HG03135 (cell line): ENCODE results near the gene KIF18B.

ENCODE experiments used
- ATAC-seq: cut with Tn5 transposase; IDR thresholded peaks from one replicate; pipeline ENCODE4 v1.9.1; 2021; ENCODE audit warnings: mild to moderate bottlenecking, moderate library complexity; ENCODE audit not compliant: unreplicated experiment

KIF18B gene

GRCh38 chr17:44941712-44942331 lies 5.8 kb downstream of the KIF18B start:
- ATAC-seq, result no peak

DNA sequence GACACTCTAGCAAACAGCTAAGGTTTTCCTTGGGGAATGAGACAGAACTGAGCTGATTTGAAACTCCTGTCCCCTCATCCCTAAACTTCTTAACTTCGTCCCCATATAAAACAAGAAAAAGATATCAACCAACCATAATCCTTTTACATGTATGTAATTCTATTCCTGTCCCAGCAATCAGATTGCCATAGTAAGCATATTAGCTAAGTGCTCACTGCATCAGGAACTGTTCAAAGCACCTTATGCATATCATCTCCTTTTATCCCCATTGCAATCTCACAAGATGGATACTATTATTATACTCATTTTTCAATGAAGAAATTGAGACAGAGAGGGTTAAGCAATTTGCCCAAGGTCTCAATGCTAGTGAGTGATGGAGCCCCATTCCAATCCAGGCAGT lies 6.8 kb downstream of the KIF18B start:
- no peak for ATAC-seq

DNA sequence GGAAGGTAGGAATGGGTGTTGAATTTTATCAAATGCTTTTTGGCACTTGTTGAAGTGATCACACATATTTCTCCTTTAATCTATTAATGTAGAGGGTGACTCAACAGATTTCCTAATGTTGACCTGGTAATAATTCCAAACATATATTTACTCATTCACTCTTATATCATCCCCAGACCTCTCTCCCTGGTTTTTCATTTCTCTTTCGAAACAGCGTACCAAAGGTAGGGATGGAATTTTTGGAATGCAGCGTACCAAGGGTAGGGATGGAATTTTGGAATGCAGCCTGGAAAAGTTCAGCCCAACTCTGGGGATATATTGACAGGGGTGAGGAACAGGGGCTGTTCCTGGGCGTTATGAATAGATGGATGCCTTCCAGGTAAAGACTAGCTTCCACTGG lies 7.3 kb downstream of the KIF18B start:
- ATAC-seq, result no peak

- ATAC-seq, result no peak
Measured at GRCh38 chr17:44935116-44935515, 12.5 kb downstream of the KIF18B start.

DNA sequence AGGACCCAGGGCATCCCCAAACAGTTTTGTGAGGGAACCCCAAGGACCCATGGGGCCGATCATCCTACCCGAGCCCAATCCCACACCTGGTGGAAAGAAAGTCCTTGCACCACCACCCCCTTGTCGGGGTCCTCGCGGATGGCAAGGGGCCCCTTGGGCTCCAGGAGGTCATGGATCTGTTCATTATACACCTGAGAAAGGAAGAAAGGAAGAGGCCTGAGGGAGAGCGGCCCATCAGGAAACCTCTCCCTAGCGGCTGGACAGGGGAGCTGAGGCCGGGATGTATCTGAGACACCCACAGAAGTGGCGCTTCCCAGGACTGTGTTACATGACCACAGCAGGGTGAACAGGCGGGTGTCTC lies 12.8 kb downstream of the KIF18B start:
- ATAC-seq, result no peak

DNA sequence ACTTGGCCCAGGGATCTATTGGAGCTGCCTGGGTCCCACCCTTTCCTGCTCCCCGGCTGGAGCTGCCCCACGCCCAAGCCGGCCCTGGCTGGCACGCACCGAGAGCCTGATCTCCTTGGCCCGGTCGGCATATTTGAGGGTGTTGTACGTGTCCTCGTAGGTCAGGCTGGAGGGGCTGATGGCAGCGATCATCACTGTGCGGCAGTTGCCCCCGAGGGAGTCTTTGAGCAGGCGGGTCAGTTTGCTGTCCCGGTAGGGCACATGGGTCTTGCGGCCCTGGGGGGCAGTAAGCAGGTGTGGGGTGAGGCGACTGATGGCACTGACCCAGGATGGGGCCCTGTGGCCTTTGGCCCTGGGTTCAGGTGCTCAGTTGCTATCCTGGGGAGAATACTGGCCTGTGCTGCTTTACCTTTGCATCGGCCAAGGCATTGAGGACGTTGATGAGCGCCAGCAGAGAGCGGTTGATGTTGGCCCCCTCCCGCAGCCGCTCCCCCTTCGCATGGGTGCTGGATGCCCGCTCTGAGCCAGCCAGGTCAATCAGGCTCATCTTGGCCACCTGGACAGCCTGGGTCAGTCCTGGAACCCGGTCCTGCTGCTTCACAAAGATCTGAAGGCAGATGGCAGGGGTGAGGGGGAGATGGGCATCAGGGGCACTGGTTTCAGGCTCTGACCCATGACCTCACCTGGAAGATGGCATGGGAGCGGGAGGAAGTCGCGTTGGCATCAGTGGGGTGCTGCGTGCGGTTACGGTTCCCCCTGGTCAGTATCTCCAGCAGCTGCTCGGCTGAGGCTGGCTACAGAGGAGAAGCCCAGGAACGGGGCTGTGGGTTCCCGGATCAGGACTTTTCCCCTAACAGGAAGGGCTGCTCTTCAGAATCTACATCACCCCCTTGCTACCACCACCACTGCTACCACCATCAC lies 13.5 kb downstream of the KIF18B start:
- ATAC-seq, result no peak

GRCh38 chr17:44932787-44933097 lies 14.8 kb downstream of the KIF18B start:
- no peak for ATAC-seq

GRCh38 chr17:44932096-44932786 lies 15.3 kb downstream of the KIF18B start:
- no peak for ATAC-seq

- ATAC-seq, result no peak
Measured at GRCh38 chr17:44931376-44931775, 16.2 kb downstream of the KIF18B start.

DNA sequence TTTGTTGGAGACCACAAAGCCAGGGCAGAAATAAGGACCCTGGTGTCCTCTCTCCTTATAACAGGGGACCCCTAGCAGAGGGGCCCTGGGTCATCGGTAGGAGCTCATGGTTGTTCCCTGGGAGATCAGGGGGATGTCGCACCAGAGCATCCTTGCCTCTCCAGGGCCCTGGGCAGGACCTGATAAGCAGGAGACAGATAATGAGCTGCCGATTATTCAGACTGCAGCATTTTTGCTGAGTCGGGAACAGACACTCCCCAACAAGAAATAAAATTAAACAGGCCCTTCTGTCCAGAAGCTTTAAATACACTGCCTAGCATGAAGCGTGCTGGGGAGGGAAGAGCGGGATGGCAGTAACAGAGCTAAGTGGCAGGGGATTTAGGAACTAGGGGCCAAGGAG lies 16.9 kb downstream of the KIF18B start:
- no peak for ATAC-seq

DNA sequence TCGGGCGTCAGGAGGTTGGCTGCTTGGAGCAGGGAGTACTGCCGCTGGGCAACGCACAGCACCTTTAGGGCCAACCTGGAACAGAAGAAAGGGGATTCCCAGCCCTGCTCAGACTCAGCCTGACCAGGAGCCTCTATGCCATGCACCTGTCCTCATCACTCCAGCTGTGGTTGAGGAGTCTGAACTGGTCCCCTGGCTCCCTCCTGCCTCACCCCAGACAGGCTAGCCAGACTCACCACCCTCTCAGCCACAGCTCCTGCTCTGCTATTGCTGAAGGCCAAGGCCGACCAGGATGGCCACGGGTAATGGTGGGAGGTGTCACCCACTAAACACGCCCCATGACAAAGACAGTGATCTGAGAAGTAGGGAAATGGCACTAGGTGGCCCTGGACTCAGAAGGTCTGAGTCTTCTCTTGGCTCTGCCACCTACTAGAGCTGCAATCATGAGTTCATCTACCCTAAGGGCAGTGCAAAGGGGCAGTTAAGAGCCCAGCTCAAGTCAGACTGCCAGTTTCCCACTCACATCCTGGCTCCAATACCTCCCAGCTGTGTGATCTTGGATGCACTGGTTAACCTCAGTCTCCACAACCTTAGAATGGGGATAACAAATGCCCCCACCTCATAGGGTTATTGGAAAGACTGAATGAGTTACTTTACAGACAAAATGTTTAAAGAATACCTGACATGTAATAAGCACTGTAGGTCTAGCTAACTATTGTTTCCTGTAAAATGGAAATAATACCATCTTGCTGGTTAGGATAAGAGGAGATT lies 18.4 kb downstream of the KIF18B start:
- ATAC-seq, result no peak

GRCh38 chr17:44928136-44928535 lies 19.4 kb downstream of the KIF18B start:
- ATAC-seq, result no peak

DNA sequence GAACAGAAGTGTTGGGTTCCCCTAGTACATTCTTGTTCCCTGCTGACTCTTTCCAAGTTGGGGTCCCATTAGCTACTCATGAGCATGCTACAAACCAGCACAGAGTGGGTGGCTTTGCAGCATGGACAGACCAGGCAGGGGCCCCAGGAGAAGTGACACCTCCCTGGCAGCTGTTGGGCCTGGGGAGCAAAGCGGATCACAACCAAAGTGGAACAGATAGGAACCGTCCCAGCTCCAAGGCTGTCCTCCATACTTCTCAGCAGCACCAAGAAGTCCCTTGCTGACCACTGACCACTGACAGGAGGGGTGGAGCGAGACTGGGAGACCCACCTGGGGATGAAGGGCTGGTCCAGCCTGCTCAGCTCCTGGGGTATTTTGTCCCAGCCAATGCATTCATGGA lies 19.9 kb downstream of the KIF18B start:
- no peak for ATAC-seq

- no peak for ATAC-seq
Measured at GRCh38 chr17:44926821-44927525, 20.6 kb downstream of the KIF18B start.

DNA sequence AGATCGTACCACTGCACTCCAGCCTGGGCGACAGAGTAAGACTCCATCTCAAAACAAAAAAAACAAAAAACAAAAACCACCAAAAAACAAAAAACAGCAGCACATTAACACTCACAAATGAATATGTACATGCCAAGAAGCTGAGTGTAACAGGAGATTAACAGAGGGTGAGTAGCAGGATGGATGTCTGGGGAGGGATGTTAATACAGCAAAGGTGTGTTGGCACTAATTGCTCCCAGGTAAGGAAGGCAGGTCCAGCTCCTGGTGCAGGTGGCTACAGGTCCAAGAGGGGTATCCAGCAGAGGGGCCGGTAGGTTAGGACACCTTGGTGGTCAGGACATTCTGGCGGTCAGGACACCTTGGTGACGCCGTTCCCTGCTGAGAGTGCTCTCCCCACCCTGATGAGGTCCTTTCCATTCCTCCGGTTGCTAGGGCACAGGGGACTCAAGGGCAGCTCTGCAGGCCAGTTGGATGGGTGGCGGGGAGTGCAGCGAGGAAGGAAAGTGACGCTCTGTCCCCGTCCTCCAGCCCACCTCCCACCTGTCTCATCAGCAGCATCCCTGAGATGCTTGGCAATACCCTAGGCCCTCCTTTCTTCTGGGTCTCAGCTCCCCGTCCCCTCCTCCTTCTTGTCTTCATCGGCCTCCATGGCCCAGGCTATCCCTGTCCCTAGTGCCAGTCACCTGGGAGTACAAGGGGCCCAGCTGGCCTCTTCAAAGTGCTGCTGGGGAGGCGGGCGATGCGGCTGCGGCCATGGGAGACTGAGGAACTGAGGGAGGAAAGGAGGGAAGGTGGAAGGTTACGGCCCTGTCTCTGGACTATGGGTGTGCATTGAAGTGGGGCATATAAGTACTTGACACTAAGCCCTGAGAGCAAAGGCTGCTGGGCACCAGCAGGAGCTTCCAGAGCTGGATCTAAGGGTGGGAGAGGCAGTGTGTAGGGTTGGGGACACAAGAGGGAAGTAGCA lies 21.6 kb downstream of the KIF18B start:
- no peak for ATAC-seq

GRCh38 chr17:44924107-44924544 lies 23.4 kb downstream of the KIF18B start:
- ATAC-seq, result no peak

DNA sequence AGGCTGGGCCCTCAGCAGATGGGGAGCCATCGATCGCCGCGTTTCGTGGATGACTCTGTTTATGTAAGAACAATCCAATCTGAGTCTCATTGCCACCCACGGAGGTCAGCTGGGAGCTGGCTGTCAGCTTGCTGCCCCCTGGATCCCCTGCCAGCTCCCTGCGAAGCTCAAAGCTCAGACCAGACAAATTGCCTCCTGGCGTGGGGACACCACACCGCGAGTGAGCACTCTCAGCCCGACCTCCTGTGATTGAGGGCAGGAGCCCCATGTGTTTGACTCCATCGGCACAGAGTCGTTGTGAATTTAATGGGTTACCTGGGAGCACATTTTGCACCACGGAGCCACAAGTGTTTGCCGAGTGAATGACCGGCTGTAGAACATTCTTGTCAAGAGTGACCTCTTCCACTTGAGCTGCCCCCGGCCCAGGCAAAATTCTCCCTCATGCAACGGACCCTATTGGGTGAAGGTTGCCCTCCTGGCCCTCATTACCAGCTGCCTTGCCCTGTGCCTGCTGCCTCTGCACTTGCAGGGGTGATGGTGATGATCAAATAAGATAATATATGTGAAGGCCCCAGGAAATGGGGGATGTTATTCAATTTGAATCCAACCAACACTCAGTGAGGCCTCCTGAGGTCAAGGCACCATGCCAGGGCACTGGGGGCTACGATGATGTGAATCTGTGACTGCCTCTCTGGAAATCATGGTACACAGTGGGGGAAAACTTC lies 24.7 kb downstream of the KIF18B start:
- no peak for ATAC-seq

GRCh38 chr17:44922136-44922535 lies 25.4 kb downstream of the KIF18B start:
- no peak for ATAC-seq
